Measurements from ENCODE around the gene EMC9.

Gene EMC9

GRCh38 chr14:24092505-24093206 is 48.7 kb downstream of the EMC9 start:
- no peak for DNase-seq (ENCODE audit: low read depth in 2 of 2, low spot score in 1 of 2)

- DNase-seq (ENCODE audit: low read depth in 2 of 2, low spot score in 1 of 2), result no peak
Observed at GRCh38 chr14:24092110-24092504, 49.3 kb downstream of the EMC9 start.

GRCh38 chr14:24089890-24090289 is 51.5 kb downstream of the EMC9 start:
- DNase-seq (ENCODE audit: low read depth in 2 of 2, low spot score in 1 of 2), result no peak
